Rectal smooth muscle tissue (tissue), 1 donor: ENCODE measurements around the gene TARBP1.
"Not testable (repeated sequence)": the region's sequence is repeated elsewhere in the genome, so short reads cannot be mapped to it uniquely, and the experiment has no call there.

ENCODE experiments used
- H3K27ac ChIP-seq: one replicate; pipeline ENCODE4 v1.7.0; 2013; ENCODE audit warnings: low read depth, low read length, inconsistent platforms
- H3K27me3 ChIP-seq: one replicate; pipeline ENCODE4 v1.7.0; 2013; ENCODE audit warnings: low read length; ENCODE audit not compliant: control insufficient read depth, insufficient read depth
- H3K36me3 ChIP-seq: one replicate; pipeline ENCODE4 v1.7.0; 2013; ENCODE audit warnings: low read length; ENCODE audit not compliant: control insufficient read depth, insufficient read depth
- H3K4me1 ChIP-seq: one replicate; pipeline ENCODE4 v1.7.0; 2013; ENCODE audit warnings: low read length; ENCODE audit not compliant: control insufficient read depth, insufficient read depth
- H3K4me3 ChIP-seq: one replicate; pipeline ENCODE4 v1.7.0; 2013; ENCODE audit warnings: low read length
- H3K9ac ChIP-seq: one replicate; pipeline ENCODE4 v1.7.0; 2013; ENCODE audit warnings: low read length

TARBP1 gene

GRCh38 chr1:234381699-234382555 lies 97.1 kb downstream of the TARBP1 start:
- peaks cover 3% of the 10 kb centered on the region for H3K36me3 ChIP-seq
- no peaks in the 10 kb centered on the region for H3K4me1 ChIP-seq
- H3K27ac ChIP-seq, result no peak overlapping the region
- H3K27me3 ChIP-seq, result no peaks in the 10 kb centered on the region
- no peak overlapping the region for H3K4me3 ChIP-seq
- H3K9ac ChIP-seq, result no peak overlapping the region

- H3K4me1 ChIP-seq, H3K27ac ChIP-seq, H3K27me3 ChIP-seq, H3K9ac ChIP-seq, H3K36me3 ChIP-seq, H3K4me3 ChIP-seq: not testable (repeated sequence)
These were observed 99.3 kb downstream of the TARBP1 start for GRCh38 chr1:234379591-234380109.

- Histone ChIP-seq H3K4me1 (peaks cover 11% of the 10 kb centered on the region), H3K27ac (no peak overlapping the region), H3K27me3 (no peaks in the 10 kb centered on the region), H3K36me3 (peaks cover 8% of the 10 kb centered on the region), H3K9ac (no peak overlapping the region), H3K4me3 (no peak overlapping the region)
These were observed 103.3 kb downstream of the TARBP1 start for GRCh38 chr1:234375672-234376071.

GRCh38 chr1:234373959-234374254 lies 105.1 kb downstream of the TARBP1 start:
- peak overlapping the region; percentile 97 for H3K27ac ChIP-seq
- no peaks in the 10 kb centered on the region for H3K27me3 ChIP-seq
- H3K9ac ChIP-seq, result peak overlapping the region; percentile 97
- H3K4me3 ChIP-seq, result peak overlapping the region; percentile 100
- H3K36me3 ChIP-seq, result peaks cover 5% of the 10 kb centered on the region
- peaks cover 11% of the 10 kb centered on the region for H3K4me1 ChIP-seq

- H3K4me1 ChIP-seq, result peaks cover 11% of the 10 kb centered on the region
- peak within 1 kb of the TSS; percentile 97 for H3K27ac ChIP-seq
- peak within 1 kb of the TSS; percentile 100 for H3K4me3 ChIP-seq
- no peaks in the 10 kb centered on the region for H3K27me3 ChIP-seq
- H3K9ac ChIP-seq, result peak within 1 kb of the TSS; percentile 97
- H3K36me3 ChIP-seq, result peaks cover 5% of the 10 kb centered on the region
These were observed 105.7 kb downstream of the TARBP1 start, which contains the start of gene COA6 for GRCh38 chr1:234373064-234373958. Gene COA6 (plus strand): TSS chr1:234373456. CDS start chr1:234373467, 11 bp downstream.

GRCh38 chr1:234372011-234372757 lies 106.8 kb downstream of the TARBP1 start:
- H3K27me3 ChIP-seq, result no peaks in the 10 kb centered on the region
- H3K9ac ChIP-seq, result no peak overlapping the region
- no peak overlapping the region for H3K27ac ChIP-seq
- H3K4me1 ChIP-seq, result peaks cover 11% of the 10 kb centered on the region
- H3K4me3 ChIP-seq, result peak overlapping the region; percentile 100
- H3K36me3 ChIP-seq, result peaks cover 5% of the 10 kb centered on the region

- peaks cover 5% of the 10 kb centered on the region for H3K36me3 ChIP-seq
- H3K4me3 ChIP-seq, result no peak overlapping the region
- peaks cover 11% of the 10 kb centered on the region for H3K4me1 ChIP-seq
- H3K27me3 ChIP-seq, result no peaks in the 10 kb centered on the region
- no peak overlapping the region for H3K9ac ChIP-seq
- H3K27ac ChIP-seq, result no peak overlapping the region
These were observed 107.6 kb downstream of the TARBP1 start for GRCh38 chr1:234371414-234371813.

- H3K9ac ChIP-seq, result no peak overlapping the region
- peaks cover 11% of the 10 kb centered on the region for H3K4me1 ChIP-seq
- H3K4me3 ChIP-seq, result no peak overlapping the region
- H3K27ac ChIP-seq, result no peak overlapping the region
- H3K36me3 ChIP-seq, result no peaks in the 10 kb centered on the region
- H3K27me3 ChIP-seq, result no peaks in the 10 kb centered on the region
These were observed 109.2 kb downstream of the TARBP1 start for GRCh38 chr1:234369784-234370183.

GRCh38 chr1:234369033-234369430 lies 109.9 kb downstream of the TARBP1 start:
- Histone ChIP-seq H3K36me3 (no peaks in the 10 kb centered on the region), H3K4me3 (no peak overlapping the region), H3K27me3 (no peaks in the 10 kb centered on the region), H3K4me1 (peaks cover 4% of the 10 kb centered on the region), H3K27ac (no peak overlapping the region), H3K9ac (no peak overlapping the region)

- Histone ChIP-seq H3K4me3 (no peak overlapping the region), H3K36me3 (no peaks in the 10 kb centered on the region), H3K27me3 (no peaks in the 10 kb centered on the region), H3K4me1 (peaks cover 3% of the 10 kb centered on the region), H3K27ac (no peak overlapping the region), H3K9ac (no peak overlapping the region)
These were observed 110.5 kb downstream of the TARBP1 start for GRCh38 chr1:234368320-234369032.

- Histone ChIP-seq H3K4me3 (no peak overlapping the region), H3K9ac (no peak overlapping the region), H3K36me3 (no peaks in the 10 kb centered on the region), H3K27ac (no peak overlapping the region), H3K4me1 (no peaks in the 10 kb centered on the region), H3K27me3 (no peaks in the 10 kb centered on the region)
These were observed 116.4 kb downstream of the TARBP1 start for GRCh38 chr1:234362558-234362957.
